Epithelial cell of proximal tubule (primary cell): Measurements from ENCODE around the gene ACTR8. TPM values are rescaled to one million over a fixed set of nuclear protein-coding genes. Genes with fewer than 3 reads are reported as not detected.

Experiments used
- DNase-seq: peaks from one replicate; pipeline ENCODE4 v3.0.0-alpha.2; 2011; ENCODE audit warnings: low read depth
- H3K4me3 ChIP-seq: 2 replicates; pipeline ENCODE4 v1.5.1; 2011; ENCODE audit warnings: low read depth, mild to moderate bottlenecking, low read length
- CTCF ChIP-seq: conservative IDR thresholded peaks from 2 replicates; pipeline ENCODE4 v1.5.1; 2012; ENCODE audit warnings: low read depth, mild to moderate bottlenecking, low read length
- total RNA-seq: library from RNA; depleted of rRNA; stranded (reverse); fragments of >200 nt; gene quantifications from 2 replicates; pipeline ENCODE4 v1.2.3, GENCODE V29; 2015

ACTR8 gene
- total RNA-seq, 1 donor from 2014 or later: 23.2 TPM

GRCh38 chr3:53820756-53821580 is 61.0 kb downstream of the ACTR8 start:
- TF ChIP-seq CTCF: no peak
- H3K4me3 ChIP-seq: no peak overlapping the region
- DNase-seq: no peak

GRCh38 chr3:53820084-53820483 is 61.9 kb downstream of the ACTR8 start:
- H3K4me3 ChIP-seq: no peak overlapping the region
- DNase-seq: no peak
- TF ChIP-seq CTCF: no peak

GRCh38 chr3:53819163-53819868 is 62.6 kb downstream of the ACTR8 start:
- DNase-seq: no peak
- H3K4me3 ChIP-seq: no peak overlapping the region
- TF ChIP-seq CTCF: no peak

- no peak for DNase-seq
- TF ChIP-seq CTCF: no peak
- H3K4me3 ChIP-seq: no peak overlapping the region
Measured at GRCh38 chr3:53818221-53819162, 63.5 kb downstream of the ACTR8 start.

GRCh38 chr3:53817809-53818208 is 64.1 kb downstream of the ACTR8 start:
- DNase-seq: no peak
- no peak for TF ChIP-seq CTCF
- no peak overlapping the region for H3K4me3 ChIP-seq

- TF ChIP-seq CTCF: no peak
- no peak for DNase-seq
Measured at GRCh38 chr3:53817211-53817610, 64.7 kb downstream of the ACTR8 start.

More at GRCh38 chr3:53817211-53817610, 64.7 kb downstream of the ACTR8 start:
- no peak overlapping the region for H3K4me3 ChIP-seq

Other genes starting within 250 kb of the ACTR8 start
- gene CHDH, start 35.7 kb downstream of the ACTR8 start, total RNA-seq: 4.5 and 9.2 TPM in 2 replicates
- 1.7 and 2.5 TPM in 2 replicates for gene IL17RB, start 35.6 kb downstream of the ACTR8 start, total RNA-seq
- 49.9 and 55.7 TPM in 2 replicates for gene SELENOK, start 9.7 kb upstream of the ACTR8 start, total RNA-seq
- gene CACNA2D3, start 240.4 kb upstream of the ACTR8 start, total RNA-seq: 0.14 and 1.3 TPM in 2 replicates